Fibroblast of the aortic adventitia (primary cell): ENCODE data around the gene PRKACB. TPM values are rescaled to one million over a fixed set of nuclear protein-coding genes. Genes with fewer than 3 reads are reported as not detected.

Experiments used
- DNase-seq: peaks from one replicate; pipeline ENCODE4 v3.0.0-alpha.2; 2010; ENCODE audit warnings: low read depth
- H3K4me3 ChIP-seq: 2 replicates; pipeline ENCODE4 v1.5.1; 2011; ENCODE audit warnings: low read depth, mild to moderate bottlenecking, control low read depth, low read length, moderate library complexity
- total RNA-seq: library from RNA; depleted of rRNA; stranded (reverse); fragments of >200 nt; gene quantifications from 2 replicates; pipeline ENCODE4 v1.2.3, GENCODE V29; 2012; ENCODE audit warnings: low replicate concordance
- TF ChIP-seq, protein P1 (sequence below): IDR thresholded peaks from 2 replicates; pipeline ENCODE4 v1.5.1; 2011; ENCODE audit warnings: mild to moderate bottlenecking, low read length, control low read depth, inconsistent platforms; ENCODE audit not compliant: insufficient read depth

The PRKACB gene
- total RNA-seq, 1 donor, result 30.3 TPM

GRCh38 chr1:84269306-84269705 is 125.2 kb downstream of the PRKACB start:
- H3K4me3 ChIP-seq, result no peak overlapping the region
- DNase-seq, result no peak
- TF ChIP-seq, protein P1, sequence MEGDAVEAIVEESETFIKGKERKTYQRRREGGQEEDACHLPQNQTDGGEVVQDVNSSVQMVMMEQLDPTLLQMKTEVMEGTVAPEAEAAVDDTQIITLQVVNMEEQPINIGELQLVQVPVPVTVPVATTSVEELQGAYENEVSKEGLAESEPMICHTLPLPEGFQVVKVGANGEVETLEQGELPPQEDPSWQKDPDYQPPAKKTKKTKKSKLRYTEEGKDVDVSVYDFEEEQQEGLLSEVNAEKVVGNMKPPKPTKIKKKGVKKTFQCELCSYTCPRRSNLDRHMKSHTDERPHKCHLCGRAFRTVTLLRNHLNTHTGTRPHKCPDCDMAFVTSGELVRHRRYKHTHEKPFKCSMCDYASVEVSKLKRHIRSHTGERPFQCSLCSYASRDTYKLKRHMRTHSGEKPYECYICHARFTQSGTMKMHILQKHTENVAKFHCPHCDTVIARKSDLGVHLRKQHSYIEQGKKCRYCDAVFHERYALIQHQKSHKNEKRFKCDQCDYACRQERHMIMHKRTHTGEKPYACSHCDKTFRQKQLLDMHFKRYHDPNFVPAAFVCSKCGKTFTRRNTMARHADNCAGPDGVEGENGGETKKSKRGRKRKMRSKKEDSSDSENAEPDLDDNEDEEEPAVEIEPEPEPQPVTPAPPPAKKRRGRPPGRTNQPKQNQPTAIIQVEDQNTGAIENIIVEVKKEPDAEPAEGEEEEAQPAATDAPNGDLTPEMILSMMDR, result no peak

DNA sequence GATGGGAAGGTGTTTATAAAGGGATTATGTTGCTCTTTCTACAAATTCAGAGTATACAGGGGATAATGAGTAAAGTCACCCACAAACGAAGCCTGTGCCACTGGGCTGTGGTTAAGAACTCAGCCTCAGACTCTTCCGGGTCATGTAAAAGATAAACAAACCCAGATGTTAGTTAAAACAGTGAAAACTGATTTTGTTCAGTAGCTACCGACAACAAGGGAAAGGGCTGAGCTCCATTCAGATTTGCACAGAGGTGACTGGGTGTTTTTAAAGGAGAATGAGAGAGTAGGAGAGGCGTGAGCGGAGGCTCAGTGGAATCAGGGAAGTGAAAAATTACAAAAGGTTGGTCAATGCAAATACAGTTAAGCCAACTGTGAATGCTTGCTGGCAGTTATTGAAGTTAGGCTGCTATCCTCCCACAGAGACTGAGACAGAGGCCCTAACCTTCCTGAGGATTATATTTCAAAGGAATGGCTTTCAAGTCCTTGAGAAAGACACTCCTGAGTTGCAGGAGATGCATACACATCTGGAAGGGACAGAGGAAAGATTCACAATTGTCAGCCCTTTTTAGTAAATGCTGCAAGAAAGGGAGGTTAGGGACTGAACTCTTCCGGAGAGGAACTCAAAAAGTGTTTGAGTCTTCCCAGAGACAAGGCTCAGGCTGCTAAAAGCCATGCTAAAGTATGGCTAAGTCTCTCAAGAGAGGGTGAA is 127.5 kb downstream of the PRKACB start:
- DNase-seq, result no peak
- no peak overlapping the region for H3K4me3 ChIP-seq
- TF ChIP-seq, protein P1, result no peak

DNA sequence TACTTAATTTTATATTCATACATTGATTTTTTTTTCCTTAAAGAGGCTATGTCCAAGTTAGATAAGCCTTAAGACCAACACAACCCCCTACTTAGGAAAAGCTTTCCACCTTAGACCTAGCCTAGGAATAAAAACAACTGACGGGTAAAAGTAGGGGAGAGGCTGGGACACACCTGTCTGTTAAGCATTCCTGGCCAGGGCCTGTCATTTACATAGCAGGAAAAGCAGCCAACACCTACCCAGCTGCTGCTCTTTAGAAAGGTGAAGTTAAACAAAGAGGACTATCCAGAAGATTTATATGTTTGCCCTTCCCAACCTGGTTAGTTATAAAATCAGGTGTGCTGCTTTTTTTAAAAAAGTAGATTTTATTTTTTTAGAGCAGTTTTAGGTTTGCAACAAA is 128.3 kb downstream of the PRKACB start:
- no peak overlapping the region for H3K4me3 ChIP-seq
- DNase-seq, result no peak
- TF ChIP-seq, protein P1, result no peak

DNA sequence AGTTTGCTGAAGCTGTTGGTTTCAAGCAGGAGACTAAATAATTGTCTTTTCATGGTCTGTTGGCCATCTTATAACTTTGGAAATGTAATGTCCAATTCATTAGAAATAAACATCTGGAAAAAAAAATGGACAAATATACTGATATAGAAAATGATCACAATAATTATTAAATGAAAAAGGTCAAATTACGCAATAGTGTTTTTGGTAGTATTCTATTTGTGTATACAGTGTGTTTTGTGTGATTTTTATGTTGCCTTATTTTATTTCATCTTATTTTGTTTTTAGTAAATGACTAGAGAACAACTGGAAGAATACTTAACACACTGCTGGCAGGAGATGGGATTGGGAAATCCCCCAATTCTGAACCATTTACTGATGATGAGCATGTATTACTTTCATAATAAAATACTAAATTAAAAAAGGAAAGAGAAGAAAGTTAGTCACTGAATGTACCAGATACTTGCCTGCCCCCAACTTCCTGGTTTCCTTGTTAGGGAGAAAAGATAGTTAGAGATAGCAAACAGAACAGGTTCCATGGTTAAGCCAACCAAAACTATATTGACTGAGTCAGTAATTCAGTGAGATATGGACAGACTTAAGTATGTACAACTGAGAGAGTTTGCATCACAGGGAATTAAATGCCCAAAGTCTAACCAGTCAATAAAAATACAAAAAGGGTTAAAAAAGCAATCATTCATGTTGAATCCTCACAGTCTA is 133.4 kb downstream of the PRKACB start:
- no peak overlapping the region for H3K4me3 ChIP-seq
- DNase-seq, result no peak
- TF ChIP-seq, protein P1, result no peak

DNA sequence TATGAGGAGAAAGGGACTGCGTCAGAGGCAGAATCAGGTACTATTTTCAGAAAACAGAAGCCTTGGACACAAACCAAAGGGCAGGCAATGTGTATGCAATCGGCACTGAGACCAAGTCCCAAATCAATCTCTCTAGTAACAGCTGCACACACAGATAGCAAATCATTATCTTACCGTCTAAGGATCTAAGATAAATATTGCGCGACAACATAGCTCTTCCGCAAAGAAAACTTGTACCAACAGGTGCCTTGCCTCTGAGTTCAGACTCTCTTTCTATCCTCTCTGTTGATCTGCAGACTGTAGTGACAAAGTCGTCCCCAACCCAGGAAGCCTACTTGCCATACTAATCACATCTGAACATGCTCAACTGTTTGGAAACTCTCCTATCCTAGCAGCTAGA is 134.8 kb downstream of the PRKACB start:
- TF ChIP-seq, protein P1, result no peak
- DNase-seq, result no peak
- no peak overlapping the region for H3K4me3 ChIP-seq

DNA sequence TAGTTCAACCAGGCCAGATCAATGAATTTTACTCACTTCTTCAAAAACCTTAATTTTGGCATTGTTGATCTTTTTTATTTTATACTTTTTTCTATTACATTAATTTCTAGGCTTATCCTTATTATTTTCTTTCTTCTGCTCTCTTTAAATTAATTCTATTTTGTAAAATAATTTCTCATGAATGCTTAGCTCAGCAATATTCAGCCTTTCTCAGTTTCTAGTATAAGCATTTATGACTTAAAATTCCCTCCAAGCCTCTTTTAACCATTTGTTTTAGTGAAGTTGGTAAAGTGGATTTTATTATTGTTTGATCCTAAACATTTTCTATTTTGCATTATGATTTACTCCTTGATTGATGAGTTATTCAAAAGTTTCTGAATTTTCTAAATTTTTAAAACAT is 136.8 kb downstream of the PRKACB start:
- no peak for DNase-seq
- TF ChIP-seq, protein P1, result no peak
- no peak overlapping the region for H3K4me3 ChIP-seq
